Right ventricle myocardium superior (tissue), 1 donor: ENCODE data around the gene DIP2A. TPM values are rescaled to one million over a fixed set of nuclear protein-coding genes. Genes with fewer than 3 reads are reported as not detected.
"Not testable (repeated sequence)": the region's sequence is repeated elsewhere in the genome, so short reads cannot be mapped to it uniquely, and the experiment has no call there.

ENCODE experiments used
- ATAC-seq: fragments of 200-7000 bp; cut with Tn5 transposase; one replicate; pipeline ENCODE4 v1.9.1; 2020; ENCODE audit warnings: mild to moderate bottlenecking; ENCODE audit not compliant: poor library complexity
- DNase-seq: peaks from one replicate; pipeline ENCODE4 v3.0.0-alpha.2; 2020
- intact Hi-C: fragments of 100-400 bp; cut with DNase I; formaldehyde crosslinking; loops from one replicate; pipeline ENCODE4 v1.11.2; 2022
- total RNA-seq: library from RNA; stranded (reverse); fragmentation: NEBNext Ultra II Directional; extraction: Animal tissue kit (Norgen Biotek cat#: 25700); gene quantifications from one replicate; pipeline ENCODE4 v1.2.1, GENCODE V29; 2021
- donor health status: DM: no; HTN: yes; CAD: no; lungs with severe emphysema.

Gene DIP2A
- total RNA-seq, 1 donor from 2014 or later, result 21.6 TPM

DNA sequence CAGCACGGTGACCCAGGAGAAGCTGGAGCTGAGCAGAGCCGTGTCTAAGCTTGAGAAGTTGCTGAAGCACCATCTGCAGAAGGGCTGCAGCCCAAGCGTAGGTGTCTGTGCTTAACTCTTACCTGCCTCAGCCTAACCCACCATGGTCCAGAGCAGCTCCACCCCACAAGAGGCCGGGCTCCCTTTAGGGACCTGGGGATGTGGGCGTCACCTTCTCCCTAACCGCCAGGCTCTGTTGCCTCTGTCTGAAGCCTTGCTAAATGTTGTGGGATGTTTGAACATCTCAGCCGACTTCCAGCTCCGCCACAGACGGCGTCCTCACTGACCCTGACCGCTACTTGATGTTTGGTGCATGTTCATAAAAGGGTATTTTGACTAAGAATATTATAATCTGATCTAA is 20.4 kb upstream of the DIP2A start:
- intact Hi-C loops, result no loop called here
- DNase-seq, result no peak
- ATAC-seq, result no peak

DNA sequence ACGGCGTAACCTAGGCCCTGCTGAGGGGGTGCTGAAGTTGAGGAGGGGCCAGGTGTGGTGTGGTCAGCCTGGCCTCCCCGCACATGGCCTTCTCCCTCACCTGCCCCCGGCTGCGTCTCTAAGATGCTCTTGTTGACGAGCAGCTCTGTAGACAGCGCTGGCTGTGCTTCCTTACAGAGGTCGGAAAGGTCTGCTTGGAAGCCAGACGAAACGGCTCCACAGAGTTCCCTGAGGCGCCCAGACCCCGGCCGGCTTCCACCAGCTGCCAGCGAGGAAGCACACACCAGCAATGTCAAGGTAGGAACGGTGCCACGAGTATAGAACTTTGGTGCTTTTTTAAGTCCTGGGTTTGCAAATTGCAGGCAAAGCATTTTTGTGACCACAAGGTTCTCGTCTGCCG is 18.8 kb upstream of the DIP2A start:
- DNase-seq, result no peak

DNA sequence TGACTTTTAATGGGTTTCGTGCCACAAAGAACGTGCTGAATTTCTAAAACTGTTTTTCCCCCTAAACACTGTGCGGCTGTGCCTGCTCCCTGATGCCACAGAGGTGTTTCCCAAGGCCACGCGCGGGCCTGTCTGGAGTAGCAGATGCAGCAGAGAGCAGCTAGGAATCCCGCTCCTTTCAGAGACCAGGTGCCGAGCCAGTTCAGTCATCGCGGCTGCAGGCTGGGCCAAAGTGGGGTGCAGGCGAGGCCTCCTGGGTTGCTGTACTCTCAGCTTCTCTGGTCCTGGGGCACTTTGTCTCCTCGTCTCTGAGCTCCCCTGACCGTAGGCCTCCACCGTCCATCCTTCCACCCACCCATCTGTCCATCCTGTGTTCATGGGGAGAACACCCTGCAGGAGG is 17.4 kb upstream of the DIP2A start:
- intact Hi-C loops, result no loop called here
- no peak for ATAC-seq
- no peak for DNase-seq

More for the DNA sequence above, 18.8 kb upstream of the DIP2A start:
- no peak for ATAC-seq
- intact Hi-C loops, result no loop called here

DNA sequence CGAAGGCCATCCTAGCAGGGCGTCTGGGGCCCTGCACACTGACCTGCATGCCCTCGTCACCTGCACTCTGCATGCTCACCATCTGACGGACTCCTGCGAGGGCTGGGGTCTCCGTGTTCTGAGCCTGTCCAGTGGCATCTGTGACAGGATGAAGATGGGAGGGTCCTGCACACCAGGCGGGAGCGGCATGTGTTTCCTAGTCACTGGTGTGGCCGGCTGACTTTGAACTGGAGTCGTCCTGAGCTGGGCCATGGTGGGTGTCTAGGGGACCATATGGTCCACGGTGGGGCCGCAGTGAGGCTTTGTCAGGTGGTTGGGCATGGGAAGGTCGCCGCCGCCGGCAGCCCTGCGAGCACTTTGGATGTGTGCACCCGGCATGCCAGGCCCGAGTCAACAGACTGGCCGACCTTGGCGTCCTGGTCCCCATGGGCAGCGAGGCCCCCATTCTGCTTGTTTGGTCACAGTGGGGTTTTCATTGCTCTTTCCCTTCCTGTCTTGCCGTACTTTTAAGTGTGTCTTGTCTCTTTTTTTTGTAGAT is 16.7 kb upstream of the DIP2A start:
- ATAC-seq (no peak), DNase-seq (no peak)
- intact Hi-C loops, result no loop called here

DNA sequence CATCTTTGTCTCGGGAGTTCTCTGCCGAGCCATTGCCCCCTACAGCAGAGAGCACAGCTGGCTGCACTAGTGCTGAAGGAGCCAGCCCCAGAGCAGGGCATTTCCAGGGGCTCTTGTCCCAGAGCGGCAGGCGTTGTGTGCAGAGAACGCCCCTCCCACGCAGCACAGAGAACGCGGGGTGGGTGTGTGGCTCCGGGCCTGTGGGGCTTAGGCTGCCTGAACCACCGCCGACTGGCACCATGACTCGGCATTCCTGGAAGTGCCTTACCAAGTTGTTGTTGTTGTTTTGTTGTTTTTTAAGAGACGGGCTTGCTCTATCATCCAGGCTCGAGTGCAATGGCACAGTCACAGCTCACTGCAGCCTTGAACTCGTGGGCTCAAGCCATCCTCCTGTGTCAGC is 15.8 kb upstream of the DIP2A start:
- DNase-seq (no peak), ATAC-seq (peak; percentile 12)
- intact Hi-C loops, result no loop called here

DNA sequence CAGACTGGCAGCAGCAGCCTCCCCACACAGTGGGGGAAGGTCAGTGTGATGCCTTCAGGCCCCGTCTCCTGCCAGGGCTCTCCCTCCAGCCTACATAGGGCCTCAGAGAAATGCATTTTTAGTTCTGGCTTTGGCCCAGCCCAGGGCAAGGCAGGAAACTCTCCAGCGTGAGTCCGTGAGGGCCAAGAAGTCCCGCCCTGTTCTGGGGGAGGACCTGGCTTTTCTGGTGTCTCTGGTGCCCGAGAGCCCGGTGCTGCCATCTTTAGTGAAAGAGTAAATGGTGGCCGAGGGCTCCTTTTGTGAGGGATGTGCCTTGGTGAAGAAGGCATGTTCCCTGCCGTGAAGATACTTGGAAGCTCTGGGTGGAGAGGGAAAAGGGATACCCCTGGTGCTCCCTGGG is 14.8 kb upstream of the DIP2A start:
- DNase-seq (no peak), ATAC-seq (peak; percentile 85)
- intact Hi-C loops, result no loop called here

DNA sequence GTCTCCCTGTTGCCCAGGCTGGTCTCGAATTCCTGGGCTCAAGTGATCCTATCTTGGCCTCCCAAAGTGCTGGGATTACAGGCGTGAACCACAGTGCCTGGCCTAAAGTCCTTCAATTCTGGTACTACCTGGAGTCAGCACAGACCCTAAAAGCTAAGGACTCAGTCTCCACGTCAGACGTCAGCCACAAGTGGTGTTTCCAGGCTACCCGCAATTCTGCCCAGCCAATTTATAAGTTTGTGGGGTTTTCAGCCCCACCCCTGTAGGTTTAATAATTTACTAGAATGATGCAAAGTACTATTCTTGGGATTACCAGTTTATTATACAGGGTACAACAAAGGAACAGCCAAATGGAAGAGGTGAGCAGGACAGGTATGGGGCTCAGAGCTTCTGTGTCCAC is 10.6 kb upstream of the DIP2A start:
- no peak for ATAC-seq
- intact Hi-C loops, result no loop called here
- DNase-seq, result no peak

DNA sequence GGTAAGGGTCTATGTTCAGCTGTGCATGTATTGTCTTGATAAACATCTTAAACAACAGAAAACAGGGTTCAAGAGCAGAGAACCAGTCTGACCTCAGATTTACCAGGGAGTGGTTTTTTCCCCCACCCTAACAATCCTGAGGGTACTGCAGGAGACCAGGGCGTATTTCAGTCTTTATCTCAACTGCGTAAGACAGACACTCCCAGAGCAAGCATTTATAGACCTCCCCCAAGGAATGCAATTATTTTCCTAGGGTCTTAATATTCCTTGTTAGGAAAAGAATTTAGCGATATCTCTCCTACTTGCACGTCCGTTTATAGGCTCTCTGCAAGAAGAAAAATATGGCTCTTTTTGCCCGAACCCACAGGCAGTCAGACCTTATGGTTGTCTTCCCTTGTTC is 9.8 kb upstream of the DIP2A start:
- ATAC-seq, intact Hi-C loops, DNase-seq: not testable (repeated sequence)

DNA sequence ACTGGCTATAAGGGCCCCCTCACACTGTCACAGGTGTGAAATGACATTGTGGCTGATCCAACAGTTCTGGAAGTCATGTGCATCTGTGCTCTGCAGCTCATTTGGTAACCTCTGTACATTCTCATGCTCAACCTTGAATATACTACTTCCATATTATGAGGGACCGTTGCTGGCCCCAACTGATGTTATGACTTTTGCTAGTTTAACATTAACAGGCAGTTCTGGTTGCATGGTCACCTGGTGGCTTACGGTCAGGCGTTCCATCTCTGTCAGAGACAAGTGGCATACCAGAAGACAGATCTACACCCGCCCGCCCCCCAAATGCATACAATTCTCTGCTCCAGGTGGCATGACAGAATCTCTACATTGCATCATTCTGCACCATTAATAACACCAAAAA is 6.0 kb upstream of the DIP2A start:
- ATAC-seq (no peak), DNase-seq (no peak)
- intact Hi-C loops, result no loop called here

DNA sequence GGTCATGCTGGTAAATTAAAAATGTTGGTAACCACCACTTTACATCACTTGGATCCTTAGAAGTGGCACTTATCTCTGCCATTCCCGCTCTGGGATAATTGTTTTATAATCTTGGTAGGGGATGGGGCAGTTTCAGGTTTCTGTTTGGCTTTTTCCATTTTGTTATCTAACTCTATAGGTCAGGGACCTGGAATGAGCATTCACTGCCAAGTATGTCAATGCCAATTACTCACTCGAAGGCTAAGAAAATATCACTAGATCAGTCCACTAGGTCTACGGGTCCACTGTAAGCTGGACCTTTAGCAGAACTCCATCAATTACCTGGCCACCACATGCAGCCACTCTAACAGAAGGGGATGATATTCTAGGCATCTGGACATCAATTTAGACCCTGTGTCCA is 4.5 kb upstream of the DIP2A start:
- no peak for ATAC-seq
- intact Hi-C loops, result no loop called here

DNA sequence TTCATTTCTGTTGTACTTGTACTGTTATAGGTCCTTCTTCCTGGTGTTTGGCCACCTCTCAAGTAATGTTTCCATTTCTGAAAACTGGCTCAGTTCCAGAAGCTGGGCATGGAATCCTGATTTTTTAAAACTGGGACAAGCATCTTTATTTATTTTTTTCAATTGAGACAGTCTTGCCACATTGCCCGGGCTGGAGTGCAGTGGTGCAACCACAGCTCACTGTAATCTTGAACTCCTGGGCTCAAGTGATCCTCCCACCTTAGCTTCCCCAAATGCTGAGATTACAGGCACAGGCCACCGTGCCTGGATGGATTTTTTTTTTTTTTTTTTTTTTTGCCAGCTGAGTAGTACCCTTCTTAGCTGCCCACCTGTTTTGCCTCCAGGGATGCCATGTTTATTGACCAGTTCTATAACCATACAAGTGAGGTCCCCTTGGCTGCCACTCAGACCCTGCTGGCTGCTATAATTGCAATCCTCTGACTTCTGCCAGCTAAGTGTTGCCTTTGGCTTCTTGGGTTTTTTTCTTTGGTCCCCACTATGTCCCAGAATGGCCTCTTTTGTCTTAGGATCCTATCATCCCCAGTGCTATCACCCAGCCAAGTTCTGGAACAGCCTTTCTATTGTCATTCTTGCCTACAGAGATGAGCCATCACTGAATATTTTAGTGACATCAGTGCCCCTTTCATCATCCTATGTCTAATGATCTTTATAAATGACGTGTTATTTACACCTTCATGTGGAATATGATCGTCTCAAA is 3.9 kb upstream of the DIP2A start:
- ATAC-seq (no peak), DNase-seq (no peak)
- intact Hi-C loops, result no loop called here

More for the DNA sequence above, 4.5 kb upstream of the DIP2A start:
- DNase-seq, result no peak

DNA sequence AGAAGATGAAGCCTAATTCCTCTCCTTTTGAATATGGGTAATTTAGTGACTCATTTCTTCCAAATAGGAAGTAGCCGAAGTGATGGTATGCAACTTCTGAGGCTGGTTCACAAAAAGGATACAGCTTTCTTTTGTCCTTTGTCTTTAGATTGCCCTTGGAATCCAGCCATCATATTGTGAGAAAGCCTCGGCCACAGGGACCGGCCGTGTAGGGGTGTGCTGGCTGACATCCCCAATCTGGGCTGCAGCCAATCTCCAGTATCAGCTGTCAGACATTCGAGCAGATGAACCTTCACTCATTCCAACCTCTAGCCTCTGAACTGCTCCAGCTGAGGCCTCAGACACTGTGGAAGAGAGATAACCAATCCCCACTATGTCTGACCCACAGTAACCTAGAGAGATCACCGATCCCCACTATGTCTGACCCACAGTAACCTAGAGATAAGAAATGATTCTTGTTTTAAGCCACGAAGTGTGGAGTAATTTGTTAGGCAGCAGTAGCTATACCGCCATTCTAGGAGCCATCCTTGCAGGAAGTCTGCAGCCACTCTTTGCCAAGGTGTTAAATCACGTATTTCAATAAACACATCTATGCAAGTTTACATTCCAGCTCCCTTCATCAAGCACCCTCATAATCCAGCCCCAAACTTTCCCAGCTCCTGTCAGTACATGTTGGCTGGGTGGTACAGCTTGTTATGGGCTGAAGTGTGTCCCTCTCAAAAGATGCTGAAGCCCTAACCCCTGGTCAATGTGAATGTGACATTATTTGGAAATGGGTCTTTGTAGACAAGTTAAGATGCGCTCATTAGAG is 2.9 kb upstream of the DIP2A start:
- DNase-seq (no peak), ATAC-seq (no peak)
- intact Hi-C loops, result no loop called here

DNA sequence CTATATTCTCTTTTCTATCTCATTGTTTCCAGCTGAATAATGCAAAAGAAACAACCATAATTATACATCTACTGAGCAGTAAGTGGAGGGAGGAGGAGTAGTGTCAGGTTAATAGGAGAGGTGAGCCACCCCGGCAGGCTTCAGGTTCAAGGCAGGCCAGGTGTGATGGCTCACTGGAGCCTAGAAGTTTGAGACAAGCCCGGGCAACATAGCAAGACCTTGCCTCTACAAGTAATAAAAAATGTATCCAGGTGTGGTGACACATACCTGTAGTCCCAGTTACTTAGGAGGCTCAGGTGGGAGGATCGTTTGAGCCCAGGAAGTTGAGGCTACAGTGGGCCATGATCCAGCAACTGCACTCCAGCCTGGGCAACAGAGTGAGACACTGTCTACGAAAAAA is 1.9 kb upstream of the DIP2A start:
- ATAC-seq (no peak), DNase-seq (no peak)
- intact Hi-C loops, result no loop called here

DNA sequence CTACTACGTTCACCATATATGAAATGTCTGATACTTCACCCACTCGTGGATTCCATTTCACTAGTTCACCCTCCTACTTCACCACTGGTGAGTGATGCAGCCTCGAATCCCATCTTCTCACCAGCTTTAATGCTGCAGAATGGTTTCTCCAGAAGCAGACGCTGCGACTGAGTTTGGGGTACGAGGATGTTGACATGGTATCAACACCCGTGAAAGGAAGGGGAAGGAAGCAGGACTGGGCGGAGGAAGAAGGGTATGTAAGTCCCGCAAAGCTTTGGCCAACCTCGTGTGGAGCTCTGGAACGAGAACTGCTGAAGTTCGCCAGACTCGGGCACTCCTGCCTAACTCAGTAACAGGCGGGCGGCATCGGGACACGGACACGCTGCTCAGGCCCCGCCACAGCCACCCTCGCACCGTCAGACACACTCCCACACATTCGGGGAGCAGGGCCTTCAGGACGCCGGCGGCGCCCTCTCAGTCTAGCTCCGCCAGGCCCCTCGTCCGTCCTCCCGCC is 833 bp upstream of the DIP2A start:
- intact Hi-C loops, result no loop called here
- peak; percentile 27 for ATAC-seq
- peak; percentile 64 for DNase-seq

DNA sequence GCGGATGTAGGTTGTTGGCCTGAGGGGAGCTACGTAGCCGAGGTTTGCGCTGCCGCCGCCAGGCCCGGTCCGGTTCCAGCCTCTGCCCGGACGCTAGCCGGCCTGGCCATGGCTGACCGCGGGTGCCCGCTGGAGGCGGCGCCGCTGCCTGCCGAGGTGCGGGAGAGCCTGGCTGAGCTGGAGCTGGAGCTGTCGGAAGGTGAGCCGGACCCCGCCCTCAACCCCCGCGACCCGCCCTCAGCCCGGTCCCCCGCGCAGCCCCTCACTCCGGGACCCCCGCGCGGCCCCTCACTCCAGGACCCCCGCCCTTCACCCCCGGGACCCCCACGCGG is 299 bp downstream of the DIP2A start:
- intact Hi-C loops, result no loop called here
- ATAC-seq (no peak), DNase-seq (no peak)

DNA sequence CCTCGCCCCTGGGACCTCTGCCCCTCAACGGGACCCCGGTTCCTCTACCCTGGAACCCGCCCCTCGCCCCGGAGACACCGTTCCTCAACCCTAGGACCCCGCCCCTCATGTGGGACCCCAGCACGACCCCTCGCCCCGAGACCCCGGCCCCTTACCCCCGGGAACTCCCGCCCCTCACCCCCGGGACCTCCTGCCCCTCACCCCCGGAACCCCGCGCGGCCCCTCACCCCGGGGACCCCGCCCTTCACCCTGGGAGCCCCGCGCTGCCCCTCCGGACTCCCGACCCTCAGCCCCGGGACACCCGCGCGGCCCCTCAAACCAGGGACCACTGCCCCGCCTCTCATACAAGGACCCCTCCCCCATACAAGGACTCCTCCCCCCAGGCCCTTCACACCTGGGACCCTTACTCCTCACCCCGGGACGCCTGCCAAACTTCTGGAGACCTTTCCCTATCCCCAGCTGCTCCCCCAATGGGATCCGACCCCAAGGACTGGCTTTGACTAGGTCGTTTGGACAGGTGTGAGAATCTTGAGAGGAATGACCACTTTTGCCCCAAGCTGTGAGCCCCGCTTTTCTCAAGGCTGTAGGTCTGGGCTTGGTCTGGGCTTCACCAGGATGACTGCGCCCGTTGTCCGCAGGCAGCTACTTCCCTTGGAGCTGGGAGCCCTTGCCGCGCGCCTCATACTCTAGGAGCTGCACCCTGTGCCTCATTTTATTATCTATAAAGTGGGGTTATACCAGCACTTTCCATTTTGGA is 843 bp downstream of the DIP2A start:
- peak; percentile 75 for DNase-seq
- intact Hi-C loops, result no loop called here
- ATAC-seq, result no peak

DNA sequence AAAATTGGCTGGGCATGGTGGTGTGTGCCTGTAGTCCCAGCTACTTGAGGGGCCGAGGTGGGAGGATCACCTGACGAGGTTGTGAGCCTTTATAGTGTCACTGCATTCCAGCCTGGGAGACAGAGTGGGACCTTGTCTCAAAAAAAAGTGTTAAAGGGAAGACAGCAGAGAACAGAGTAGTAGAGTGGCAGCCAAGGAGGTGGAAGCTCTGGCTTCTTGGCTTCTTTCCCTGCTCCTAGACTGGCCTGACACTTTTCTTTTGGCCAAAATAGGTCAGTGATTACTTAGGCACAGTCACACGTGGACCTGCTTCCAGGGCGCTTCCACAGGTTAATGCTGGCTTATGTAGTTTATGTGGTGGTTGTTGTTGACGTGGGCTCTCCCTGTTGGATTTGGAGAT is 3.2 kb downstream of the DIP2A start:
- ATAC-seq (no peak), DNase-seq (no peak)
- intact Hi-C loops, result no loop called here

DNA sequence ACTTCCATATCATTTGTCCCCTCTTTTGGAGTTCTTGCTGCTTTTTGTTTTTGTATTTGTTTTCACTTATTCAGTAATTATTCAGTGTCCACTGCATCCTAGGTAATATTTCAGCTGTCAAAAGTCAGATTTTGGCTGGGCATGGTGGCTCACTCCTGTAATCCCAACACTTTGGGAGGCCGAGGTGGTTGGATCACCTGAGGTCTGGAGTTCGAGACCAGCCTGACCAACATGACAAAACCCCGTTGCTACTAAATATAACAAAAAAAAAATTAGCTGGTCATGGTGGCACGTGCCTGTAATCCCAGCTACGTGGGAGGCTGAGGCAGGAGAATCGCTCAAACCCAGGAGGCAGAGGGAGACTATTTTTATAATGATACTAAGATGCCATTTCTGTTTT is 6.5 kb downstream of the DIP2A start:
- ATAC-seq, DNase-seq, intact Hi-C loops: not testable (repeated sequence)

DNA sequence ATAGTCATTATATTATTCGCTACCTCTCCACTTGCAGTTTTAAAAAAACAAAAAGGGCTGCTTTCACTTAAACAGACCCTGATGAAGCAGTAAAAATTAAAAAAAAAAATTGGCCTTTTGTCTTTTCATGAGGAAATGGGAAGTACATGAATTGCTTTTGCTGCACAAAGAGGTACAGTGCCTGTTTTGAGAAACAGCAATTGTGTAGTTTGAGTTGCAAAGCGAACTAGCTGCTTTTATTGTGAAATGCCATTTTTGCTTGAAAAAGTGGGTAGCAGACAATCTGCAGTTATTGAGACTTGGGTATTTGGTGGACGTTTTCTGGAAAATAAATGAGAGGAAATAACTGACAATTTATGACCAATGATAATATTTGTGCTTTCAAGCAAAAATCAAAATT is 7.0 kb downstream of the DIP2A start:
- intact Hi-C loops, result no loop called here
- ATAC-seq (no peak), DNase-seq (no peak)
